ENCODE results near the gene IFNB1. TPM values are rescaled to one million over a fixed set of nuclear protein-coding genes. Genes with fewer than 3 reads are reported as not detected.
A peak's percentile ranks its signal among the peaks of the same experiment; 100 is the strongest.

IFNB1 gene
- total and polyA plus RNA-seq, 2 donors (not counting 1 experiment from before 2014, with no cell fraction given), result 0.17 TPM; not detected in 1

DNA sequence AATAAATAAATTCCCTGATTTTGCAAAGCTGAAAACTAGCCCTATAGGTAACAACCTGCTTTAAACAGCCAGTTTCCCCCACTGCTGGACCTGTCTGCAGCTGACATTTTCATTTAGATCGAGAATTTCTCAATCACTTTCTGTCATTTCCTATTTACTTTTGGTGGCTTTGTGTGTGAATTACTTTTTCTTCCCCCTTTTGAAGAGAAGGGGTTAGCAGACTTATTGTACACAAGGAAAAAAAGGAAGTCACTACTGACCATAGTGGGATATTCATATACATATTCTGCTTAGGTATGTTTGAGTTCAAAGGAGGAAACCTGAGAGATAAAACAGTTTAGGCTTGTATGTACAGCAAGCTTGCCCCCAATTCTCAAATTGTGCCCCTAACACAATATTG, 27.0 kb upstream of the IFNB1 start:
- no peaks in the 10 kb centered on the region for H3K79me2 ChIP-seq (ENCODE audit: control insufficient read depth, insufficient read depth, low read length)

DNA sequence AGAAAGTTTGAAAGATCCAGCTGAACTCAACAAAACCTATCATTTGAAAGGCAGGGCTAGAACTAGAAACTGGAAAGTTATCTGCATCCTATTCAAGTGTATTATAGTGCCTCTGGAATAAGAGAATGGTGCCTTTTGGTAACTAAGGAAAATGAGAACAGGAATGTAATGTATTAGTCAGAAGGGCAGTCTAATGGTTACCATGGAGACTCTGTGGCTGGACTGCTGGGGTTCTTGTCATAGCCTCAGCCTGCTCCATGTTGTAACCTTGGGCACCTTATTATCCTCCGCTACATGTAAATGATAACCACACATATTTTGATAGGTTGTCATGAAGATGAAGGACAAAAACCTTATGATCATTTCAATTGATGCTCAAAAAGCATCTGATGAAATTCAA, 24.6 kb upstream of the IFNB1 start:
- DNase-seq (ENCODE audit: low read depth in 2 of 2), result peak in 1 of 2 donors; percentile 23
- Histone ChIP-seq H3K4me3 (replicated peaks in 1 of 4; ENCODE audit: control extremely low read depth in 1 of 4, insufficient read depth in 1 of 4, low read depth in 3 of 4, low read length in 4 of 4) (no peak overlapping the region), H3K36me3 (ENCODE audit: control insufficient read depth, insufficient read depth, low read length) (no peaks in the 10 kb centered on the region), H3K9ac (ENCODE audit: insufficient read depth, low read length) (no peak overlapping the region), H3K79me2 (ENCODE audit: control insufficient read depth, insufficient read depth, low read length) (no peaks in the 10 kb centered on the region), H3K4me2 (ENCODE audit: extremely low read depth, insufficient read depth, low read length) (no peak overlapping the region), H2AFZ (ENCODE audit: low read length) (no peak overlapping the region), H4K20me1 (ENCODE audit: control insufficient read depth, extremely low read depth, insufficient read depth, low read length) (no peaks in the 10 kb centered on the region), H3K27me3 (ENCODE audit: control insufficient read depth, insufficient read depth, low read length) (no peaks in the 10 kb centered on the region), H3K9me3 (ENCODE audit: control insufficient read depth, insufficient read depth, low read depth, low read length) (no peaks in the 10 kb centered on the region), H3K27ac (ENCODE audit: insufficient read depth, low read length) (no peak overlapping the region), H3K4me1 (ENCODE audit: control insufficient read depth, extremely low read depth, insufficient read depth, low read length) (no peaks in the 10 kb centered on the region)
- TF ChIP-seq EZH2 (IDR thresholded peaks at IDR 0.05; ENCODE audit: low read length, missing control alignments) (no peak), CTCF (conservative IDR thresholded peaks at IDR 0.05 in 1 of 2, IDR thresholded peaks at IDR 0.05 in 1 of 2; ENCODE audit: low read depth in 1 of 2, low read length in 2 of 2) (no peak)

More for the DNA sequence above, 27.0 kb upstream of the IFNB1 start:
- DNase-seq (ENCODE audit: low read depth in 2 of 2), result no peak
- Histone ChIP-seq H3K27me3 (ENCODE audit: control insufficient read depth, insufficient read depth, low read length) (no peaks in the 10 kb centered on the region), H3K9ac (ENCODE audit: insufficient read depth, low read length) (no peak overlapping the region), H3K4me3 (replicated peaks in 1 of 4; ENCODE audit: control extremely low read depth in 1 of 4, insufficient read depth in 1 of 4, low read depth in 3 of 4, low read length in 4 of 4) (no peak overlapping the region), H2AFZ (ENCODE audit: low read length) (no peak overlapping the region), H3K9me3 (ENCODE audit: control insufficient read depth, insufficient read depth, low read depth, low read length) (no peaks in the 10 kb centered on the region), H4K20me1 (ENCODE audit: control insufficient read depth, extremely low read depth, insufficient read depth, low read length) (no peaks in the 10 kb centered on the region), H3K27ac (ENCODE audit: insufficient read depth, low read length) (no peak overlapping the region), H3K4me2 (ENCODE audit: extremely low read depth, insufficient read depth, low read length) (no peak overlapping the region), H3K36me3 (ENCODE audit: control insufficient read depth, insufficient read depth, low read length) (no peaks in the 10 kb centered on the region), H3K4me1 (ENCODE audit: control insufficient read depth, extremely low read depth, insufficient read depth, low read length) (no peaks in the 10 kb centered on the region)
- TF ChIP-seq EZH2 (IDR thresholded peaks at IDR 0.05; ENCODE audit: low read length, missing control alignments), result no peak
- no peak for TF ChIP-seq CTCF (conservative IDR thresholded peaks at IDR 0.05 in 1 of 2, IDR thresholded peaks at IDR 0.05 in 1 of 2; ENCODE audit: low read depth in 1 of 2, low read length in 2 of 2)

GRCh38 chr9:21097817-21098216, 20.1 kb upstream of the IFNB1 start:
- Histone ChIP-seq H3K4me2 (ENCODE audit: extremely low read depth, insufficient read depth, low read length) (no peak overlapping the region), H3K27ac (ENCODE audit: insufficient read depth, low read length) (no peak overlapping the region), H3K4me1 (ENCODE audit: control insufficient read depth, extremely low read depth, insufficient read depth, low read length) (peaks cover 9% of the 10 kb centered on the region), H3K36me3 (ENCODE audit: control insufficient read depth, insufficient read depth, low read length) (no peaks in the 10 kb centered on the region), H3K9ac (ENCODE audit: insufficient read depth, low read length) (no peak overlapping the region), H2AFZ (ENCODE audit: low read length) (no peak overlapping the region), H3K27me3 (ENCODE audit: control insufficient read depth, insufficient read depth, low read length) (no peaks in the 10 kb centered on the region), H4K20me1 (ENCODE audit: control insufficient read depth, extremely low read depth, insufficient read depth, low read length) (no peaks in the 10 kb centered on the region), H3K9me3 (ENCODE audit: control insufficient read depth, insufficient read depth, low read depth, low read length) (no peaks in the 10 kb centered on the region), H3K4me3 (replicated peaks in 1 of 4; ENCODE audit: control extremely low read depth in 1 of 4, insufficient read depth in 1 of 4, low read depth in 3 of 4, low read length in 4 of 4) (no peak overlapping the region), H3K79me2 (ENCODE audit: control insufficient read depth, insufficient read depth, low read length) (no peaks in the 10 kb centered on the region)
- DNase-seq (ENCODE audit: low read depth in 2 of 2), result no peak
- TF ChIP-seq EZH2 (IDR thresholded peaks at IDR 0.05; ENCODE audit: low read length, missing control alignments) (no peak), CTCF (conservative IDR thresholded peaks at IDR 0.05 in 1 of 2, IDR thresholded peaks at IDR 0.05 in 1 of 2; ENCODE audit: low read depth in 1 of 2, low read length in 2 of 2) (no peak)

All from fibroblast of lung (primary cell).